ENCODE results near the gene GLUL.
"Not testable (repeated sequence)": the region's sequence is repeated elsewhere in the genome, so short reads cannot be mapped to it uniquely, and the experiment has no call there.

The GLUL gene

DNA sequence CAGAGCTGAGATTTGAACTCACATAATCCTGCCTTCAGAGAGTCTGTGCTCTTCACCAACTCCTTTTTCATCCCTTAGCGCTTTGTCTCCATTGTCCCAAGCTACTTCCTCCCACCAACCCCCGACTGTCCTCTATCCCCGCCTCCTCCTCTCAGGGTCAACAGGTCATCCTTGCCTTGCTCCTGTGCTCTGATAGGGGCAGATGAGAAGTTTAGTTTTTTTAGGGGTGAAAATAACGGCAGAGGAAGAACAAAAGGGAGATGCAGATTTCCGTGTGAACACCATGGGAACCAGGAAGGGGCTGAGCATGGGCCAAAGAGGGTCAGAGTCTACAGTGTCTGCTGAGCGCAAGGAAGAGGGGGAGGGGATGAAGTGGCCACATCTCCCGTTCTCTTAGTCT lies 31.9 kb downstream of the GLUL start:
- no peak for DNase-seq

DNA sequence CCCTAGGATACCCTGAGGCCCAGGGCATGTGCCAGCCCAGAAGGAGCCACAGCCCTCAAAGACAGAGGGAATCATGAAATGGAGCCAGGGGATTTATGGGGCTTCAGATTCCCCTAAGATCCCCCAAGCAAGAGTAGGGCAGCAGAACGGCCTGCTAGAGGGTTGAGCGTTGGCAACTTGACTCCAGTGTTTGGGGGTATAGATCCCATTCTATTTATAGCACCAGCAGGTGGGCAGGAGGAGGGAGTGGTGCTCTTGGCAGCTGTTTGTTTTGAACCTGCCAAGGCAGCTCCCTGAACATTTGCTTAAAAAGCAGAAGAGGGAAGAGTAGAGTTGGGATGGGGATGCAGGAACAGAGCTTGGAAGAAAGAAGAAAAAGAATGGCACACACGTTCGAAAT lies 33.7 kb downstream of the GLUL start:
- no peak for DNase-seq

DNA sequence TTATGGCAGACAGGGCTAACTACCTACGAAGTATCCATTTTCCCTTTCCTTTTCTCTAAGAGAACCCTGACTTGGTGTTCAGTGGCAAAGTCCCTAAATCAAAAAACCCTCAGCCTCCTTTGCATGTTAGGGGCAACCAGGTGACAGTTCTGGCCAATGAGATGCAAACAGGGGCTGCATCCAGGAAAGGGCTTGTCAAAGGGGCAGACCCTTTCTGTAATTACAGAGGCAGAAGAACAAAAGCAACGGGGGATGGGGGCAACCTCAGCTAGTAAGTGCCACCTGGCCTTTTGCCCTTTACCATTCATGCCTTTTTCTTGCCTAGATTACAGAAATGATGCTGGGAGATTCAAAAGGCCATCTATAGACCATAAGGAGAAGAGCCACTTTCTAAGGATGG lies 34.4 kb downstream of the GLUL start:
- DNase-seq: no peak

DNA sequence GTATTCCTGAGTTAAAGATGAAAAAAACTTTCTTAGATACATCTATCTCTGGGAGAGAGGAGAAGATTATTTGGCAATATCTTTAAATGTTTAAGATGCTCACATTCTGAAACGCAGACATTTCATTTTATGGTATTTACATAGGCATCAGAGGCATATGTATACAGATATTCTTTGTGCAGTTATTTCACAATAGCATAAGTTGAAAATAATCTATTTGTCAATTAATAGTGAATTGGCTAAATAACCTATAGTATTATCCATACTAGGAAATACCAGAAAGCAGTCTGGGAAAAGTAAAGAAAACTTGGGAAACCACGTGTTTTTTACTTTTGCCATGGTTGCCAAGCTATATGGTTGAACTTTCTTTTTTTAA lies 35.9 kb downstream of the GLUL start:
- no peak for DNase-seq

GRCh38 chr1:182351790-182352364 lies 39.7 kb downstream of the GLUL start:
- DNase-seq: no peak

DNA sequence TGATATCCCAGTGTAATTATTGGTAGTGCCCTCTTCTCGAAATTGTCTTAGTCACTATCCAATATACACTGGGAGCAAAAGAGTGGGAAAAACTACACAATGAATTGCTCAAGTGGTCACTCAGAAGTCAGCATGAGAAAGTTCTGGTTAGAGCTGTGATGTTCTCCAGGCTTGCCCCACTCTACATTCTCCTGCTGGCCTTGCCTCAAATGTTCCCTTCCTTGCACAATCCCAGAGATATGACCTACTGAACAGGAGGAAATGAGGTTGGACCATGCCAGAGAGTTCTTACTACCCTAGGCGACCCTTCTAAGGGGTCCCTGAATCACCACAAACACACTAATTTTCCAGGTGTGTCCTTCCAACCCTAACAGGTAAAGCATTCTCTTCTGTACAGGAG lies 40.8 kb downstream of the GLUL start:
- no peak for DNase-seq

DNA sequence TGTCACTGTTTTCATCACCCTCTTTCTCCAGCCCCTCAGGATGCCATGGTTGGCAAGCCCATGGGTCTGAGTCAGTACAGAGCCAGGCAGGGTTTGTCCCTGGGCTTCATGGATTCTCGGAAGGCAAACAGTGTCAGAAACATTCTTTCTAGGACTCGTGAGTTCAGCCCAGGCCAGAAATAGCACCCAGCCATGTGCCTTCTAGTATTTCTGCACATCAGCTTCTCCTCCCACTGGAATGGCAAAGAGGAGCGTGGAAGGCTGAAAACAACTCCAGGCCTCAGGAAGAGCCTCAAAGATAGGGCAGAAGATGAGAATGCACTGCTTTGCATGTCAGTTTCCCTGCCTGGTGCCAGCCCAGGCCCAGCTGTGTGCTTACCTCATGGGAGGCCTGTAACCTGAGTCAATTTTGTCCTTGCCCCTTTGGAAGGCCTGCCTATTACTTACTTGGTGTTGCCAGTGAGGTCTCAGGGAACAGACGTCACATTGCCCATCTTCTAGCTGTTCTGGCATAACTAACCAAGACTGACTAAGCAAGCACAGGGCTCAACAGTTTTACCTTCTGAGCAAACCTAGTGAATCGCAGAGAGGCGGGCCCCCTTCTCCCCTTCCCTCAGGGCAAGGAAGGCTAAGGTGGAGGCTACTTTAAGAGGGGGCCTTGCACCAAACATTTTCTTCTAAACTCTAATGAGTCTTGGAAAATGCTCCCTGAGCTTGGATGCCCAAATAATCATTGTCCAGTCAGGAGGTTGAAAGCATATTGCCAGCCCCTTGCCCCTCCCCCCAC lies 42.4 kb downstream of the GLUL start:
- no peak for DNase-seq

- no peak for DNase-seq
Measured at GRCh38 chr1:182347019-182347418, 44.6 kb downstream of the GLUL start.

- DNase-seq: no peak
Measured at GRCh38 chr1:182340233-182341058, 51.1 kb downstream of the GLUL start.

- DNase-seq: no peak
Measured at GRCh38 chr1:182339684-182340083, 51.9 kb downstream of the GLUL start.

GRCh38 chr1:182338806-182339370 lies 52.7 kb downstream of the GLUL start:
- no peak for DNase-seq

DNA sequence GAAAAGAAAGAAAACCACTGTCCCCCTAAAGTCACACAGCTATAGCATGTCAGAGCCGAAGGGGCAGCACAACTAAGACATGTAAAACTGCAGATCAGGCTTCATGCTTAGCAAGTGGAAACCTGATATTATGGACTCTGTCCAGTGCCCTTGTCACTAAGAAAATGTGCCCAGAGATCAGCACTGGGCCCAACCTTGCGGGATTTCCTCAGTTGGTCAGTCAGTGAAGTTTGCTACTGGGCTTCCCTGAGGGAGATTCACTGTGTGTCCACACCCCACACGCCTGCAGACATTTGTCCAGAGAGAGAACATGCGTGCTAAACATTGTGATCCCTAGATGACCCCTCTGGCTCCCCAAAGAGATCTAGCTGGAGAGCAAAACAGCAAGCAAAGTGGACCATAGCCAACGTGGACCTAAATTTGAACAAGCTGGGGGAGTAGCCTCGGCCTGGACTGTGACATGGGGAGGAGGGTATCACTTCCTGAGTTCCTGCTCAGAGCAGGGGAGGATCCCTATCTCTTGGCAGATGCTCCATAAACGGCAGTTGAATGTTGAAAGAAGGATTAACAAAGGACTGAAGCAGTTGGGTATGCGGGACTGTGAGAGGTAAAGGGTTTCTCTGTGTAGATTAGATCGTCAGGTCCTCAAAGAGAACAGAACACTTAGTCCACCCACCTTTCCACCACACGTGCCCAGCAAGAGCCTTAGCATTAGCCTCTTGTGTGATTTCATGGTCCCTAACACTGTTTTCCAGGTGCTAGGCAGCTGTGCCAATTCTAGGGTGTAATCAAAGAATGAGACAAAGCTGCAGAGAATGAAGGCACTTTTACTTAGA lies 53.6 kb downstream of the GLUL start:
- no peak for DNase-seq

- no peak for DNase-seq
Measured at GRCh38 chr1:182335771-182336566, 55.6 kb downstream of the GLUL start.

- DNase-seq: not testable (repeated sequence)
Measured at GRCh38 chr1:182333071-182333571, 58.5 kb downstream of the GLUL start.

DNA sequence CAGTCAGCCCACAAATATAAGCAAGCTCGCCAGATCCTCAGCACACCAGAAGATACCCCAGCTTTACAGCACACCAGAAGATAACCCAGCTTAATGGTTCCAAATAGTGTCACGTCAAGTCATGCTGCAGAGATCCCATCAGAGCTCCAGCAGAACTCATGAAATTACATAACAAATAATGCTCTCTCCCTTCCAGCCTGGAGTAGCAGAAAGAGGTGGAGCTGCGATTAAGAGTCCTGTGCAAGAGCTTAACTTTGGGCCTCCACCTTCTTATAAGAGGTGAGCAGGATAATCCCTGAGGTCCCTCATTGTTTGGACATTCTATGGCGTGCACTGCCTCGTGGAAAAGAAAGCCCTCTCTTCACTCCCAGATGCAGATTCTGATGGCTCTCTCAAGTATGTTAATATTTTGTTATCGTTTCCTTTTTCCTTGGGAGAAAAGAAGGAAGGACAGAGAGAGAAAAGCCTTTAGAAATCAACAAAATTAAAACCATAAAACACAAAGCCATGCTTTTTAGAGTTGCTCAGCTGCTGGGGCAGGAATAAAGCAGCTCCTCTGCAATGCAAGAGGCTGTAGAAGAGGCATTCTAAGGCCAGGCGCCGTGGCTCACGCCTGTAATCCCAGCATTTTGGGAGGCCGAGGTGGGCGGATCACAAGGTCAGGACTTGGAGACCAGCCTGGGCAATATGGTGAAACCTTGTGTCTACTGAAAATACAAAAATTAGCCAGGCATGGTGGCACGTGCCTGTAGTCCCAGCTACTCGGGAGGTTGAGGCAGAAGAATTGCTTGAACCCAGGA lies 59.1 kb downstream of the GLUL start:
- no peak for DNase-seq
